SK-MEL-5 (cell line): ENCODE results near the gene CPM. TPM values are rescaled to one million over a fixed set of nuclear protein-coding genes. Genes with fewer than 3 reads are reported as not detected.
"Not testable (repeated sequence)": the region's sequence is repeated elsewhere in the genome, so short reads cannot be mapped to it uniquely, and the experiment has no call there.

ENCODE experiments used
- DNase-seq: peaks from one replicate; pipeline ENCODE4 v3.0.0-alpha.2; 2016; ENCODE audit warnings: low read depth, low spot score
- in situ Hi-C: cut with HindIII; loops from 2 replicates; pipeline ENCODE4 v1.10.0; 2016; ENCODE audit warnings: low sequenced_read_pairs, high pct_unique_total_duplicates, low pct_unique_long_range_greater_than_20kb
- total RNA-seq: library from RNA; depleted of rRNA; stranded (reverse); fragments of >200 nt; shearing (Covaris generic); gene quantifications from 2 replicates; pipeline ENCODE4 v1.2.3, GENCODE V29; 2014

Gene CPM
- total RNA-seq, 1 experiment from 2014 or later = 18.2 TPM

DNA sequence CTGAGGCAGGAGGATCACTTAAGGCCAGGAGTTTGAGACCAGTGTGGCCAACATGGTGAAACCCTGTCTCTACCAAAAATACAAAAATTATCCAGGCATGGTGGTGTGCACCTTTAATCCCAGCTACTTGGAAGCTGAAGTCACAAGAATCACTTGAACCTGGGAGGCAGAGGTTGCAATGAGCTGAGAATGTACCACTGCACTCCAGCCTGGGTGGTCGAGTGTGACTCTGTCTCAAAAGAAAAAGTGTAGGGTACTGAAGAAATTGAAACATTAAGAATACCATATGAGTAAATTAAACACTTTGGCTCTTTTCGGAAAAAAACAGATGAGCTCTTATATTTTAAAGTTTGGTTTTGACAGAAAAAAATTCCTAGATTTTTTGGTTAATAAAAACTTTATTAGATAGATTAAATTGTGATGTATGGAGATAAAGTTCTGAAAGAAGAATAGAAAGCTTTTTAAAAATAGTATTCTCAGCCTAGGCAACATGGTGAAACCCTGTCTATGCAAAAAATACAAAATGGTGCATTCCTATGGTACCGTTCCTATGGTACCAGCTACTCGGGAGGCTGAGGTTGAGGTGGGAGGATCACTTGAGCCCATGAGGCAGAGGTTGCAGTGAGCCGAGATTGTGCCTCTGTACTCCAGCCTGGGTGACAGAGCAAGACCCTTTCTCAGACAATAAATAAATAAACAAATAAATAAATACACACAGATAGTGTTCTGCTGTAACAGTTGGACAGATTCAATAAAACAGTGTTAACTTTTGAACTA is 104.9 kb downstream of the CPM start:
- DNase-seq = no peak
- in situ Hi-C loops = no loop called here

DNA sequence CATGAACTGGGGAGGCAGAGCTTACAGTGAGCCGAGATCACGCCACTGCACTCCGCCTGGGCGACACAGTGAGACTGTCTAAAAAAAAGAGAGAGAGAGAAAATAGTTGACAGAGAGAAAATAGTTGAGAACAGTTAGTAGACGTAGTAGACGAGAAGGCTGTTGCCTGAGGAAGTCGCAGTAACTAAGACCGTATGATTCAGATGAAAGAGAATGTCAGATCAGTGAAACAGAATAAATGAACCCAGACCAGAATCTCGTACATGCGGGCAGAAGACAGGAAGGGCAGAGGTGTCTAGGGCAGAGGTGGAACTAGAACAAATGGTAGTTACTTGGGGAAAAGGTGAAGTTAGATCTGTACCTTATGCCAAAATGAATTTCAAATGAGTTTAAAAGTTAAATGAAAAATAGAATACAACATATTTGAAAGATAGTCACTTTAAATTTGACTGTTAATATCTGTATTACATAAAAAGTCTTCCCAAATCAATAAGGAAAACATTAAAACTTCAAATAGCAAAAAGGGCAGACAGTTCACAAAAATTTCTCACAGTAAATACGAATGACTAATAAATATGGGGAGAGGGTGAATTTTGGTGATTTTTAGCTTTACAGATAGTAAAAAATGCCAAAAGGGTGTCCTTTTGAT is 107.3 kb downstream of the CPM start:
- in situ Hi-C loops = no loop called here
- DNase-seq = no peak

DNA sequence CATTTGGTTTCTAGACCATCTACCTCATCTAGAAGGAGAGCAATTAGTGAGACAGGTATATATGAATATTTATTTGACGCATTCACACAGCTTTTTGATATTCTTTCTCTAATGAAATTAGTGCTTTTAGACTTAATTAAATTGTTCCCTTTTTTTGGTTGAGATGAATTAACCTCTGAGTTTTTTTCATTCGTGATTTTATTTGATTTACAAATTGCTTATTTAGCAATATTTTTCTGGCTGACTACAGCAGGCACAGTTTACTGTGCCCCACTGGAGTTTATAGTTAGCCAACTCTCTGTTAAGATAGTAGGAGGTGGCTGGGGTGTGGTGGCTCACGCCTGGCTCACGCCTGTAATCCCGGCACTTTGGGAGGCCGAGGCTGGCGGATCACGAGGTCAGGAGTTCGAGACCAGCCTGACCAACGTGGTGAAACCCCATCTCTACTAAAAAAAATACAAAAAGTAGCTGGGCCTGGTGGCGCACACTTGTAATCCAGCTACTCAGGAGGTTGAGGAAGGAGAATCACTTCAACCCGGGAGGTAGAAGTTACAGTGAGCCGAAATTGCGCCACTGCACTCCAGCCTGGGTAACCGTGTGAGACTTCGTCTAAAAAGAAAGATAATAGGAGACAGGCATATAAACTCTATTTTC is 108.2 kb downstream of the CPM start:
- DNase-seq = no peak
- in situ Hi-C loops = no loop called here

DNA sequence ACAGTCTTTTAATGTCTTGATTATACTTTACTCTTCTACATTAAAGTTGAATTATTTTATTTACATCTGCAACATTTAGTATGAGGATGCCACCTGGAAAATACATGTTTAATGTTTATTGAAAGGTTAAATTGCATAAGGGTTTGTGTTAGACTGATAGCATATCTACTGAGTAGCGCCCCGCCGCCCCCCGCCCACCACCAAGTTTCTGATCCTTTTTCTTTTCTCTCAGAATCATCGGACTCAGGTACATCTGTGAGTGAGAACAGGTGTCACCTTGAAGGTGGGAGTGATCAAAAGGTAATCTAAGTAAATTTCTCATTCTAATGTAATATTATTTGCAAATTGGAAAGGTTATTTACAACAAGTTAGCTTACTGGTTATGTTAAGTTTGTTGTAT is 108.8 kb downstream of the CPM start:
- in situ Hi-C loops = no loop called here
- no peak for DNase-seq

DNA sequence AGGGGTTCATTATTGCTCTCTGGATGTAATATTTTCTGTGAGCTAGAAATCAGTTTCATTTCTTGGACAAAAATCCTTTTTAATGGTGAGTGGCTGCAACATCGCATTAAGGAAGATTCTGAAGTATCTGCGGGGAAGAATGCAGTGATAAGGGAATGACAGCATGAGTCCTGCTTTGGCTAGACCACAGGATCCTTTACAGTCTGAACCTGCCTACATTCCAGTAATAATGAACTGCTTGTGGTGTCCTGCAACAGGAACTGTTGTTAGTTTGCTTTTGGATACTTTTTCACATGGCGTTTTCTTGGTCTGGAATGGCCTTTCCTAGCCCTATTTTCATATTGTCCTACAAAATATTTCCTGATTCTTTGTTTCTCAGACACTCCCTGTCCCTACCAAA is 109.3 kb downstream of the CPM start:
- in situ Hi-C loops = no loop called here
- DNase-seq = no peak

DNA sequence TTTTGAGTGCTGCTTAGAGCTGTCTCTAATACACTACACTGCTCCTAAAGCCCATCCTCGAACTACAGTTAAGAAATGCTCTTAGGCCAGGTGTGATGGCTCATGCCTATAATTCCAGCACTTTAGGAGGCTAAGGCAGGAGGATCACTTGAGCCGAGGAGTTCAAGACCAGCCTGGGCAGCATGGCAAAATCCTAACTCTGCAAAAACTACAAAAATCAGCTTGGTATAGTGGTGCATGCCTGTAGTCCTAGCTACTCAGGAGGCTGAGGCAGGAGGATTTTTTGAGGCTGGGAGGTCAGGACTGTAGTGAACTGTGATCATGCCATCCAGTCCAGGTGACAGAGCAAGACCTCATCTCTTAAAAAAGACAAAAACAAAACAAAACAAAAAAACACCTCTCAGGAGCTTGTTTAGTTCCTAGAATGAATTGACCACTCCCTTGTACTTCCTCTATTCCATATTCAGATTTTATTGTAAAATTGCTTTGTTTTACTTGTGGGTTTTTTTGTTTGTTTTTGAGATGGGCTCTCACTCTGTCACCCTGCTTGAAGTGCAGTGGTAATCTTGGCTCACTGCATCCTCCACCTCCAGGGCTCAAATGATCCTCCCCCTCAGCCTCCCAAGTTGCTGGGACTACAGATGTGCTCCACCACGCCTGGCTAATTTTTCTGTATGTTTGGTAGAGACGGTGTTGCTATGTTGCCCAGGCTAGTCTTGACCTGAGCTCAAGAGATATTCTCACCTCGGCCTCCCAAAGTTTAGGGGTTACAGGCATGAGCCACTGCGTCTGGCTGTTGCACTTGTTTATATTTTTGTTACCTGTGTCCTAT is 111.4 kb downstream of the CPM start:
- no peak for DNase-seq
- in situ Hi-C loops = no loop called here

DNA sequence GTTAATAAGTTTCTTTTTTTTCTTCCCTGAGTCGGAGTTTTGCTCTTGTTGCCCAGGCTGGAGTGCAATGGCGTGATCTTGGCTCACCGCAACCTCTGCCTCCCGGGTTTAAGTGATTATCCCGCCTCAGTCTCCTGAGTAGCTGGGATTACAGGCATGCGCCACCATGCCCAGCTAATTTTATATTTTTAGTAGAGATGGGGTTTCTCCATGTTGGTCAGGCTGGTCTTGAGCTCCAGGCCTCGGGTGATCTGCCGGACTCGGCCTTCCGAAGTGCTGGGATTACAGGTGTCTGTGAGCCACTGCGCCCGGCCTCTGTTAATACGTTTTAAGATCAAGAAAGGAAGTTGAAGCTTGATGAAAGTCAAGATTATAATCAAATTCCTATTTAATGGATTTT is 113.5 kb downstream of the CPM start:
- in situ Hi-C loops, DNase-seq: not testable (repeated sequence)

DNA sequence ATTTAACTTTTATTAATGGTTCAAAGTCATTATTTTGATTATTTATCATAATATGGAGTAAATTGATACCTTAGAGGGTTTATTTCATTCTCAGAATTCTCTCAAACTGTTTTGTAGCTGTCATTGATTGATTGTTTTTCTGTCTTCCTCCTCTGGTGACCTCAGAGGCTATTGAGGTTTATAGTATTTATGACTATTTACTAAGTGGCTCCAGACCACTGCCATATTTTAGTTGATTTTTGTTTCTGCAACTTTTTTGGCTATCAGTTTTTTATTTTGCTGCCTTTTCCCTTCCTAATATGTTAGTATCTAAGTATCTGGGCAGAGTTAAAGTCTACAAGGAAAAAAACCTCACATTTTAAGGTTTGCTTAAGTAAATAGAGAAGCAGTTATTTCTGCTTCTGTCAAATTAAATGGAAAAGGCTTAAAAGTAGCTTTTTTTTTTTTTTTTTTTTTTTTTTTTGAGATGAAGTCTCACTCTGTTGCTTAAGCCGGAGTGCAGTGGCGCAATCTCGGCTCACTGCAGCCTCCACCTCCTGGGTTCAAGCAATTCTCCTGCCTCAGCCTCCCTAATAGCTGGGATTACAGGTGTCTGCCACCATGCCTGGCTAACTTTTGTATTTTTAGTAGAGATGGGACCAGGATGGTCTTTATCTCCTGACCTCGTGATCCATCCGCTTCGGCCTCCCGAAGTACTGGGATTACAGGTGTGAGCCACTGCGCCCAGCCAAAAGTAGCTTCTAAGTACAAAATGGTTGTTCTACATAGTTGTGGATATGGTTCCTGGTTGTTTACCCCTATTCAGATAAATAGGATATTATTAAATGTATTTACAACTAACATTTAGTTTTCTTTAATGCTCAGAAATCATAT is 116.8 kb downstream of the CPM start:
- no peak for DNase-seq
- in situ Hi-C loops = no loop called here

DNA sequence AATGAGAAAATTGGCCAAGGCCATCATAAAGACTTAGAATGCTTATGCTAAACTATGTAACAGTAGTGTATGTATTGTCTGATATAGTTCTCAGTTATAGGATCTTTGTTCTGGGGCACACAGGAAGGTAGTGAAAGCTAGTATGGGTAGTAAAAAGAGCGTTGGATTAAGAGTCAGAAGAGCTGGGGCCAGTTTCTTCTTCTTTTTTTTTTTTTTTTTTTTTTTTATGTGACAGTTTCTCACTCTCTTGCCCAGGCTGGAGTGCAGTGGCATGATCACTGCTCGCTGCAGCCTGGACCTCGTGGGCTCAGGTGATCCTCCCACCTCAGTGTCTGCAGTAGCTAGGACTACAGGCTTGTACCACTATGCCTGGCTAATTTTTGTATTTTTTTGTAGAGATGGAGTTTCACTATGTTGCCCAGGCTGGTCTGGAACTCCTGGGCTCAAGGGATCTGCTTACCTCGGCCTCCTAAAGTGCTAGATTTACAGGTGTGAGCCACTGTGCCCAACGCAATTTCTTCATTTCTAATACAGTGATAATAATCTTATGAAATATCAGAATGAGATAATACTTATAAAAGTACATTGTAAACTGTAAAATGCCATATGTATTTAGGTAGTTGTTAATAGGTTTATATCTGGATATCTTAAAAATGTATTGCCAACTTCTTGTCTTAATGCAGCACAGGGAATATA is 117.6 kb downstream of the CPM start:
- DNase-seq = no peak
- in situ Hi-C loops = no loop called here

DNA sequence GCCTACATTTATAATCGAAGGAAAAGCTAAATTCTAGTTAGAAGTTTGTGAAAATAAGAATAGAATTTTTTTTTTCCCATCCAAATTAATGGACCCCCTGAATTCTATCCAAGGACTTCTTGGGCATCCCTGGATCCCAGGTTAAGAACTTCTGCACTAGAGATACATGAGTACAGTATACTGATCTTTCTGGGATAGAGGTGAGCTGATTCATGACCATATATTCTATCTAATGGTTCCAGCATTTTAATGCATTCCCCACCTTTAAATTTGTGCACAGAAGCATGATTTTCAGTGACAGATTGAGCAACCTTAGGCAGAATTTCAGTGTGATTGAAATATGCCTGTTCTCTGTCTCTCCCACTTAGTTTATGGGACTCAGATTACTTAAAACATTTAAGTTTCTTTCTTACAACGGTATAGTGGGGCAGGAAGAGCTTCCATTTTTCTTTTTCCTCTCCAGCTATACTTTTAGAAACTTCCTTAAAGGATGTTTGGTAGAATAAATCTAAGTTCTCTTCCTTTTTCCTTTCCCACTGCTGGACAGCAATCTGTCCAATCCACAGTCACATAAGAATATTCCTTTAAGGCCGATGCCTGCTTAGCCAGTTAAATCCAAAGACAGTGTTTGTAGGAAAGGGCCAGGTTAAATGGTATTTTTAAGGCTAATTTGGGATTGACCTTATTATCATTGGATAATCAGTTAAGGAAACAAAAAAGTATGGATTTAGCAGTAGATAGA is 118.3 kb downstream of the CPM start:
- DNase-seq = no peak
- in situ Hi-C loops = no loop called here

DNA sequence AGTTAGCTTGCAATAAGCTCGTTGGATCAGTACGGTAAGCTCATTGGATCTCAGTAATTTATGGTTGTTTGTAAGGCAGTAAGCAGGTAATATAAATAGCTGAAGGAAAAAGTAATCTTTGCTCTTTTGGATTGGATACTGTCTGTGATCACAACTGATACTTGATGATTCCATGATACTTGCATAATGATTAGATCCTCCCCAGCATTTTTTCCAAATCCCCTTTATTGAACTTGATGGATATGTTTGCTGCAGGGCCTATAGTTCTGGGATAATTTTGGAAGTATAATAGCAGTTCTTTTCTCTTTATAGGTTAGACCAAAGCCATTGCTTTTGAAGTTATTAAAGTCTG is 119.8 kb downstream of the CPM start:
- DNase-seq = no peak
- in situ Hi-C loops = no loop called here

DNA sequence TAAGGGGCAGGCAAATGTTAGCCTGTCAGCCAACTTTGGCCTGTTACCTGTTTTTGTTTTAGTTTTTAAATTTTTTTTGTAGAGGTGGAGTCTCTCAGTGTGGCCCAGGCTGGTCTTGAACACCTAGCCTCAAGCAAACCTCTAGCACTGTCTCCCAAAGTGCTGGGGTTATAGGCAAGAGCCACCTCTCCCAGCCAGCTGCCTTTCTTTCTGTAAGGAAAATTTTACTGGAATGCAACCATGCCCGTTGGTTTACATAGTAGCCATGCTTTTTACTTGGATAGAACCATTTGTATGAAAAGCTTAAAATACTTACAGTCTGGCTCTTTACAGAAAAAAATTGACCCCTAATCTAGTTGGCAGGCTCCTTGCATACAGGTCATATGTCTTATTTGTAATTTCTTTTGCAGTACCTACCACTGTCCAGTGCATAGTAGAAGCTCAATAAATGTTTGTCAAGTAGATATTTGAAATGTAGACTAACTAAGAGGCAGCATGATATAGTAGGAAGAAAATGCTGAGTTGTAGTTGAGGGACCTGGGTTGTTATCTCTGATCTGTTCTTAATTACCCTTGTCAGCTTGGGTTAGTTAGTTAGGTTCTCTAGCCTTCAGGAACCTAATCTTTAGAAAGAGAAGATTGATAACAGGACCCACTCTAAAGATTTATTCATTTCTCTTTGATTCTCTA is 120.3 kb downstream of the CPM start:
- in situ Hi-C loops = no loop called here

DNA sequence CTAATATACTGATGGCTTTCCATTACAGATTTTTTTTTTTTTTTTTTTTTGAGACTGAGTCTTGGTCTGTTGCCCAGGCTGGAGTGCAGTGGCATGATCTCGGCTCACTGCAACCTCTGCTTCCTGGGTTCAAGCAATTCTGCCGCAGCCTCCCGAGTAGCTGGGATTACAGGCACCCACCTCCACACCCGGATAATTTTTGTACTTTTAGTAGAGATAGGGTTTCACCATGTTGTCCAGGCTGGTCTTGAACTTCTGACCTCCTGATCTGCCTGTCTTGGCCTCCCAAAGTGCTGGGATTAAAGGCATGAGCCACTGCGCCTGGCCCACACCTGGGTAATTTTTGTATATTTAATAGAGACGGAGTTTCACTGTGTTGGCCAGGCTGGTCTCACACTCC is 121.4 kb downstream of the CPM start:
- DNase-seq, in situ Hi-C loops: not testable (repeated sequence)

More for the DNA sequence above, 120.3 kb downstream of the CPM start:
- DNase-seq = no peak

DNA sequence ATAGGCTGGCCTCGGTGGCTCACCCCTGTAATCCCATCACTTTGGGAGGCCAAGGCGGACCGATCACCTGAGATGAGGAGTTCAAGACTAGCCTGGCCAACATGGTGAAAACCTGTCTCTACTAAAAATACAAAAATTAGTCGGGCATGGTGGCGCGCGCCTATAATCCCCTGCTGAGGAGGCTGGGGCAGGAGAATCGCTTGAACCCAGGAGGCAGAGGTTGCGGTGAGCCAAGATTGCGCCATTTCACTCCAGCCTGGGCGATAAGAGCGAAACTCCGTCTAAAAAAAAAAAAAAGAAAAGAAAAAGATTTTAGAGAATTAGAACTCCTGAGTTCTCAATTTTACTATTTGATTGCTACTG is 123.0 kb downstream of the CPM start:
- in situ Hi-C loops = not testable (repeated sequence)

DNA sequence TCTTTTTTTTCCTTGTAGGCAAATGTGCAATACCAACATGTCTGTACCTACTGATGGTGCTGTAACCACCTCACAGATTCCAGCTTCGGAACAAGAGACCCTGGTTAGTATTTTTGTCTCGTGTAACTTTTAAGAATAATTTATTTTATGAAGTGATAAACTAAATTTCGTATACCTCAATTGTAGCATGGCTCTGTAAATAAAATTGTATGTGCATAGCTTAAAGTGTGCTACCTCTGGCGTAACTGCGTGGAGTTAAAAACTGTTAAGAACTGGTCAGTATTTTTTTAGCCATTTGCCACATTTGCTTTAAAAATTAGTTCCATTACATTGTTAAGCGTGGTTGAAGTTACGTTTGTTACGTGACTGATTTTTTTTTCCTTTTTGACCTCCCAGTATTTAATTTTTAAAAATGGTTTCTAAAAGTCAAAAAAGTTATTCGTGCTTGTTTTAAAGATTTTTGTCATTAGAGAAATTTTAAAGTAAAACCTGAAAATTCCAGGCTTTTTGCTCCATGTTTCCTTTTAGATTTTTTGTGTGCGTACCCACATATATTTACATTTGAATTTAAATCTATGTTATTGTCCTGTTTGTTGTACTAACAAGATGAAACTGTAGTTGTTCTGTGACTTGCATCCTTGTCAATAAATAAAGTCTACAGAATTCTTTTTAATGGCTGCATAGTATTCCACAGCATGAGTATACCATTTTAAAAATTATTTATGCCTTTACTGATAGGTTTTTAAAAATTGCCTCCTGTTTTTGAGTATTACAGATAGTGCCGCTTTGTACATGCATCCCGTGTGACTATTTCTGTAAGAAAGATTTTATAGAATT is 123.6 kb downstream of the CPM start:
- in situ Hi-C loops = no loop called here
- DNase-seq = no peak

More for the DNA sequence above, 123.0 kb downstream of the CPM start:
- DNase-seq = not testable (repeated sequence)
